CD8-positive, alpha-beta memory T cell (primary cell): ENCODE measurements around the gene CXCL5. TPM values are rescaled to one million over a fixed set of nuclear protein-coding genes. Genes with fewer than 3 reads are reported as not detected.

Experiments
- CTCF ChIA-PET: fragments of 350-600 bp; sonication (Branson Sonifier 250); formaldehyde crosslinking; loops from one replicate; lab custom pipeline; 2021; ENCODE audit warnings: antibody characterized with exemption; lab: Charles Lee
- POLR2A ChIA-PET: fragments of 350-600 bp; sonication (Branson Sonifier 250); formaldehyde crosslinking; loops from one replicate; lab custom pipeline; 2021; ENCODE audit warnings: antibody characterized with exemption; lab: Charles Lee
- DNase-seq, 5 donors: peaks; one replicate each; pipeline versions ENCODE4 v3.0.0 to v3.0.0-alpha.2; 2020 to 2022; ENCODE audit warnings: mixed read lengths in 1 of 5
- H3K27ac ChIP-seq: one replicate; pipeline ENCODE4 v1.7.0; 2013; ENCODE audit warnings: low read depth, mild to moderate bottlenecking, low read length, moderate library complexity
- H3K27me3 ChIP-seq: 2 replicates; pipeline ENCODE4 v1.7.0; 2013; ENCODE audit warnings: low read length, mild to moderate bottlenecking; ENCODE audit not compliant: insufficient read depth, poor library complexity, severe bottlenecking
- H3K36me3 ChIP-seq: 2 replicates; pipeline ENCODE4 v1.7.0; 2013; ENCODE audit warnings: mild to moderate bottlenecking, low read length, moderate library complexity; ENCODE audit not compliant: insufficient read depth
- H3K4me1 ChIP-seq: 2 replicates; pipeline ENCODE4 v1.7.0; 2013; ENCODE audit warnings: mild to moderate bottlenecking, low read length, moderate library complexity; ENCODE audit not compliant: insufficient read depth
- H3K4me3 ChIP-seq: 2 replicates; pipeline ENCODE4 v1.7.0; 2013; ENCODE audit warnings: mild to moderate bottlenecking, low read length
- H3K9me3 ChIP-seq: 2 replicates; pipeline ENCODE4 v1.7.0; 2013; ENCODE audit warnings: mild to moderate bottlenecking, low read length
- H3K27ac Mint-ChIP-seq, 8 donors: one replicate each; pipeline ENCODE4 v1.8.0; 2020 to 2021; ENCODE audit warnings: mixed read lengths in 8 of 8, mild to moderate bottlenecking in 6 of 8, inconsistent platforms in 3 of 8, moderate library complexity in 3 of 8
- H3K27me3 Mint-ChIP-seq, 2 donors: one replicate each; pipeline ENCODE4 v1.8.0; 2020 to 2021; ENCODE audit warnings: mixed read lengths in 2 of 2, mild to moderate bottlenecking in 1 of 2, moderate library complexity in 1 of 2
- H3K36me3 Mint-ChIP-seq, 3 donors: one replicate each; pipeline ENCODE4 v1.8.0; 2020 to 2021; ENCODE audit warnings: mixed read lengths in 3 of 3, inconsistent platforms in 1 of 3, mild to moderate bottlenecking in 1 of 3
- H3K4me1 Mint-ChIP-seq, 3 donors: one replicate each; pipeline ENCODE4 v1.8.0; 2020 to 2021; ENCODE audit warnings: mixed read lengths in 3 of 3, inconsistent platforms in 1 of 3, mild to moderate bottlenecking in 1 of 3
- H3K4me3 Mint-ChIP-seq, 7 donors: one replicate each; pipeline ENCODE4 v1.8.0; 2020 to 2021; ENCODE audit warnings: mixed read lengths in 7 of 7, mild to moderate bottlenecking in 6 of 7, moderate library complexity in 4 of 7, inconsistent platforms in 2 of 7
- H3K9me3 Mint-ChIP-seq, 5 donors: one replicate each; pipeline ENCODE4 v1.8.0; 2020 to 2022; ENCODE audit warnings: mixed read lengths in 5 of 5, mild to moderate bottlenecking in 3 of 5, moderate library complexity in 2 of 5, inconsistent platforms in 1 of 5
- polyA plus RNA-seq: library from polyadenylated mRNA; unstranded; fragments of 300-500 nt; fragmentation: Illumina TruSeq; gene quantifications from one replicate; pipeline ENCODE4 v1.2.3, GENCODE V29; 2021
- total RNA-seq, 2 experiments: library from RNA; stranded (reverse); gene quantifications; one replicate each; pipeline ENCODE4 v1.2.3, GENCODE V29; 2021

The CXCL5 gene
- total and polyA plus RNA-seq, 3 experiments from 2014 or later = not detected

DNA sequence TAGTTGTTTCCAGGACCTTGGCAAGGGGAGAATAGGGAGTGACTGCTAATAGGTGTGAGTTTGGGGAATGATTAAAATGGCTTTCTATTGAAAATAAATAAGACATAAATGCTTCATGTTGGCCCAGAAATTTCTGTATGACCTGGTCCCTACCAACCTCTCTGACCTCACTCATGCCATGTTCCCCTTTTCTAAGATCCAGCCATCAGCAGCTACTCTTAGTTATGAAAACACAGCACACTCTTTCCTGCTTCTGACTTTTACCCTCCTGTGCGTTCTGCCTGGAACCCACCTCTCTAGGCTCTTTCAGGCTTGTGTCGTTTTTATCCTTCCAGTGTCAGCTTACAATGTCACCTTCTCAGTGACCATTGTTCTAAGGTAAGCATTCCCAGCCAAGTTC is 14.8 kb upstream of the CXCL5 start:
- no peaks in the 10 kb centered on the region for H3K9me3 ChIP-seq
- DNase-seq = no peak
- ChIA-PET CTCF (no interaction called here), POLR2A (no interaction called here)
- peaks cover 0 to 23% (median 19%) of the 10 kb centered on the region in 3 donors for H3K4me1 Mint-ChIP-seq
- no peaks in the 10 kb centered on the region for H3K4me1 ChIP-seq
- H3K27me3 ChIP-seq = no peaks in the 10 kb centered on the region
- H3K27ac Mint-ChIP-seq = no peak overlapping the region
- no peaks in the 10 kb centered on the region for H3K36me3 Mint-ChIP-seq
- no peak overlapping the region for H3K4me3 Mint-ChIP-seq
- no peak overlapping the region for H3K4me3 ChIP-seq
- H3K27me3 Mint-ChIP-seq = peaks cover 0 to 3% of the 10 kb centered on the region in 2 donors
- H3K9me3 Mint-ChIP-seq = peaks cover 0 to 6% (median 2%) of the 10 kb centered on the region in 5 donors
- H3K27ac ChIP-seq = no peak overlapping the region
- no peaks in the 10 kb centered on the region for H3K36me3 ChIP-seq

DNA sequence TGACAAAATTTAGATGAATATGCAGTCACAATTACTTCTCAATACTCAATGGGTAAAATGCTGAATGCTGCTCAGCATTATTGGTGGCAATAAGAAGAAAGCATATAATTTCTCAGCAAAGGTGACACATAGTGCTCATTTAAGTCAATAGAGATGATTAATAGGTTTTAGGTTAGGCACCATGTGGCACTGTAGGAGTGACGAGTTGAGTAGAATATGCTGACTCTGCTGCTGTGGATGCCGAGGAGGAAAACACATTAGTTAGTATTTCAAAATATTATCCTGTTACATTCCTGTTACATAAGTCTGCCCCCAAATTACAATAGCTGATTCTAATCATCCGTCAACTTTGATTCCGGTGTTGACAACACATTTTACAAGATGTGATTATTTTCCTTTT is 13.7 kb upstream of the CXCL5 start:
- H3K27ac Mint-ChIP-seq = no peak overlapping the region

DNA sequence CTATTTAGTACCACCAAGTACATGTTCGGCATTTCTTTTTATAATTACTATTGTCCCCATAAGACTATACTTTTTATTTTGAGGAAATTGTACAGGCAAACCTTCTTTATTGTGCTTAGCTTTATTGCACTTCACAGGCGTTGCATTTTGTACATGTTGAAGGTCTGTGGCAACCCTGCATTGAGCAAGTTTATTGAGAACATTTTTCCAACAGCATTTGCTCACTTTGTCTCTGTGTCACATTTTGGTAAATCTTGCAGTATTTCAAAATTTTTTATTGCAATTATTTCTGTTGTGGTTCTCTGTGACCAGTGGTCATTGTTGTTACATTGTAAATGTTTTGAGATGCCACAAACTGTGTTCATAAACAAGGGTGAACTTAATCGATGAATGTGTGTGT is 10.8 kb upstream of the CXCL5 start:
- no peak for DNase-seq
- Histone ChIP-seq H3K27ac (no peak overlapping the region), H3K36me3 (no peaks in the 10 kb centered on the region), H3K4me3 (no peak overlapping the region), H3K27me3 (no peaks in the 10 kb centered on the region), H3K9me3 (no peaks in the 10 kb centered on the region), H3K4me1 (no peaks in the 10 kb centered on the region)
- ChIA-PET POLR2A (no interaction called here), CTCF (no interaction called here)
- H3K4me1 Mint-ChIP-seq = no peaks in the 10 kb centered on the region
- H3K4me3 Mint-ChIP-seq = no peak overlapping the region
- H3K36me3 Mint-ChIP-seq = no peaks in the 10 kb centered on the region
- H3K27ac Mint-ChIP-seq = no peak overlapping the region
- H3K9me3 Mint-ChIP-seq = peaks cover 0 to 6% (median 0%) of the 10 kb centered on the region in 5 donors
- H3K27me3 Mint-ChIP-seq = peaks cover 0 to 3% of the 10 kb centered on the region in 2 donors

More for the DNA sequence above, 13.7 kb upstream of the CXCL5 start:
- Mint-ChIP-seq H3K36me3 (no peaks in the 10 kb centered on the region), H3K27me3 (peaks cover under 1 to 3% of the 10 kb centered on the region in 2 donors), H3K4me3 (no peak overlapping the region), H3K9me3 (peaks cover 0 to 6% (median 0%) of the 10 kb centered on the region in 5 donors), H3K4me1 (peaks cover 0 to 14% (median 14%) of the 10 kb centered on the region in 3 donors)
- H3K4me3 ChIP-seq = no peak overlapping the region
- no peaks in the 10 kb centered on the region for H3K9me3 ChIP-seq
- no peaks in the 10 kb centered on the region for H3K36me3 ChIP-seq
- no peaks in the 10 kb centered on the region for H3K4me1 ChIP-seq
- no peaks in the 10 kb centered on the region for H3K27me3 ChIP-seq
- CTCF ChIA-PET = no interaction called here
- no peak overlapping the region for H3K27ac ChIP-seq
- no peak for DNase-seq
- POLR2A ChIA-PET = no interaction called here

DNA sequence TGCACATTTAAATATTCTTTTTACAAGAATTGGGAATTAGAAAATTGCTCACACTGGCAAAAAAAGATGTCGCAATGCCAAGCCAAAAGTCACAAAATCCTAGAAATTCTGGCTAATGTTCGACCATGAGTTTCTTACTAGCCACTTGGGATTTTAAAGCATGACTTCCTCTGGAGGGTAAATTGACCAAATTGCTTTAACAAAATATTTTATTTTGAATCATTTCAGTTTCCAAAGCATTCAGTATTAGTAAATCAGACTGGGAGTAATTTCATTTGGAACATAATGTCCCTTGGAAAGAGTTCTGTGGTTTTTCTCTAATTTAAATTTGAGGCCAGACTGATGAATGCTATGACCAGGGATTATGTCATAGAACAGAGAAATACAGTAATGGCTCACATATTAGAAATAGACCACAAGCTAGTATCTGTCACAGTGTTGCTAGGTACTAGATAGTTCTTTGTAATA is 7.6 kb upstream of the CXCL5 start:
- H3K4me1 Mint-ChIP-seq = no peaks in the 10 kb centered on the region
- H3K27ac Mint-ChIP-seq = no peak overlapping the region
- CTCF ChIA-PET = no interaction called here
- H3K9me3 Mint-ChIP-seq = peaks cover 0 to 6% (median 0%) of the 10 kb centered on the region in 5 donors
- no peaks in the 10 kb centered on the region for H3K4me1 ChIP-seq
- POLR2A ChIA-PET = no interaction called here
- no peaks in the 10 kb centered on the region for H3K27me3 ChIP-seq
- no peaks in the 10 kb centered on the region for H3K36me3 ChIP-seq
- no peak overlapping the region for H3K27ac ChIP-seq
- DNase-seq = no peak
- peaks cover 0 to 3% of the 10 kb centered on the region in 2 donors for H3K27me3 Mint-ChIP-seq
- H3K9me3 ChIP-seq = no peaks in the 10 kb centered on the region
- no peak overlapping the region for H3K4me3 Mint-ChIP-seq
- no peaks in the 10 kb centered on the region for H3K36me3 Mint-ChIP-seq
- H3K4me3 ChIP-seq = no peak overlapping the region

DNA sequence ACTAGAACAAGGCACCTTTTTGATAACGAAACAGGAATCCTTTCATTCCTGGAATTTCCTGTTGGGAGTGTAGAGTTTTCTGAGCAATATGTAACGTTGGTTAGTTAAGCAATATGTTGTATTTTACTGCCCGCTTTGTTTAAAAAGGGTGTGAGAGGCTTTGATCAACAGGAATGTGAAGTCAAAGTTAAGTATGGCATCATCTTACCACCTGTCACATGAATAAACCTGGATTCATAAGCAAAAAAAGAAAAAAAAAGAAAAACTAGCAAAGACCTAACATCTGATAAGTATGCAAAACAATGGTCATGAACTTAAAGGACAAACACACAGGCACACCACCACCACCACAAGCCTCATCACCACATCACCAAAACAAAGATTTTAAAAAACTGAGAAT is 7.1 kb upstream of the CXCL5 start:
- H3K27ac ChIP-seq = no peak overlapping the region
- no peak overlapping the region for H3K4me3 ChIP-seq
- no peaks in the 10 kb centered on the region for H3K4me1 ChIP-seq
- Mint-ChIP-seq H3K4me3 (no peak overlapping the region), H3K4me1 (no peaks in the 10 kb centered on the region), H3K9me3 (peaks cover 0 to 2% (median 0%) of the 10 kb centered on the region in 5 donors), H3K27me3 (peaks cover 0 to 3% of the 10 kb centered on the region in 2 donors), H3K27ac (no peak overlapping the region), H3K36me3 (no peaks in the 10 kb centered on the region)
- H3K36me3 ChIP-seq = no peaks in the 10 kb centered on the region
- ChIA-PET CTCF (no interaction called here), POLR2A (no interaction called here)
- no peaks in the 10 kb centered on the region for H3K27me3 ChIP-seq
- H3K9me3 ChIP-seq = no peaks in the 10 kb centered on the region
- DNase-seq = no peak

DNA sequence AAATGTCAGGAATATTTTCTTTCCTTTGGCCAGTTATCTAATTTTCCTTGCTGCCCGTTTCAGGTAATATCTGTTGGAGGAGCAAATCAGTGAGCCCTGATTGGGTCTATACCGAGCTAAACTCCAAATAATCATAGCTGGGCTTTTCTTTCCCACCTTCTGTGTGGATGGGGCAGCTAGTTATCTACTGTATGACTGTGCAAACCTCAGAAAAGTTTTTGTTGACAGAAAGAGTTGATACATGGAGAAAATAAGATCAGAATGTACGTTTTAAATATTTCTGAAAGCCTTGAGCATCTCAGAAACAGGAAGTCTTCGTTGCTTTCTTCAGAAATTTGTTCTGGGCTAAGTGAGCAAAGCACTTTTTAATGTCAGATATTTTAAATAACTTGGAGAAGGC is 6.2 kb upstream of the CXCL5 start:
- H3K36me3 ChIP-seq = no peaks in the 10 kb centered on the region
- no peak overlapping the region for H3K4me3 Mint-ChIP-seq
- no peaks in the 10 kb centered on the region for H3K9me3 ChIP-seq
- no peak for DNase-seq
- H3K27me3 Mint-ChIP-seq = peaks cover 0 to 3% of the 10 kb centered on the region in 2 donors
- no peaks in the 10 kb centered on the region for H3K4me1 Mint-ChIP-seq
- no peaks in the 10 kb centered on the region for H3K36me3 Mint-ChIP-seq
- H3K9me3 Mint-ChIP-seq = no peaks in the 10 kb centered on the region
- H3K4me3 ChIP-seq = no peak overlapping the region
- H3K27ac ChIP-seq = no peak overlapping the region
- ChIA-PET POLR2A (no interaction called here), CTCF (no interaction called here)
- H3K27me3 ChIP-seq = no peaks in the 10 kb centered on the region
- H3K4me1 ChIP-seq = no peaks in the 10 kb centered on the region
- no peak overlapping the region for H3K27ac Mint-ChIP-seq

DNA sequence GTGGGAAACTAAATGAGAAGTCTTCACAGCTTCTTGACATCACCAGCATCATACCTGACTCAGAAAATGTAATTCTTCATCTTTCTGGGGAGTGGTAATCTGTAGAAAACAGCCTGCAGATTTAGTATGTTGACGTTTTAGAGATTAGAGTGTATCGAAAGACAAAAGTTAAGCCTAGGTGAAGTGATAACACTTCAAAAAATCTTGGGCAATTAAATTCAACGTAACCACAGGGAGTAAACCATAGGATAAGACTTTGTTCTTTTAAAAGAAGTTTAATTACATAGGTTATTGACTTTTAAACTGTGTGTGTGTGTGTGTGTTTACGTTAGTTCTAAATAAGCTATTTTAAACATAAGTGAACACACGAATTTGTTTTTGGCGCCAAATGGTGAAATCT is 1.8 kb upstream of the CXCL5 start:
- Histone ChIP-seq H3K36me3 (no peaks in the 10 kb centered on the region), H3K27me3 (no peaks in the 10 kb centered on the region), H3K27ac (no peak overlapping the region), H3K4me1 (no peaks in the 10 kb centered on the region), H3K4me3 (no peak overlapping the region), H3K9me3 (no peaks in the 10 kb centered on the region)
- Mint-ChIP-seq H3K27ac (no peak overlapping the region), H3K9me3 (peaks cover 0 to 2% (median 0%) of the 10 kb centered on the region in 5 donors), H3K27me3 (peaks cover 0 to 4% of the 10 kb centered on the region in 2 donors), H3K36me3 (no peaks in the 10 kb centered on the region), H3K4me1 (no peaks in the 10 kb centered on the region), H3K4me3 (no peak overlapping the region)
- ChIA-PET POLR2A (no interaction called here), CTCF (no interaction called here)
- DNase-seq = no peak

DNA sequence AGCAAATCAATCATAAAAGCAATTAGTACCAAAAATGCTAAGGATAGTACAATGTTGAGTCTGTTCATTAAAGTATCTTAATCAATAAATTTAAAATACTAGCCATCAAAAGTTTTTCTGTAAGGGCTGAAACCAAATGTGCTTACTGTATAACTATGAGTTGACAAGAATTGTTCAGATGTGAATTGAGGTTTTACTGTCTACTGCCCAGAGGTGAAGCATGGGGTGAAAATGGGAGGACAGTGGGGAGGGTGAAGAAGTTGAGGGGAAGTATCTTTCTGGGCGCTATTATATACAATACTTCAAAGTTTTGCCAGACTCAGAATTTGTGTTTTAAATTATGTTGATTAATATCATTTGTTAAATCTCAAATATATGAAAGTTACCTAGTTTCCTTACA is 6.4 kb downstream of the CXCL5 start:
- POLR2A ChIA-PET = no interaction called here

DNA sequence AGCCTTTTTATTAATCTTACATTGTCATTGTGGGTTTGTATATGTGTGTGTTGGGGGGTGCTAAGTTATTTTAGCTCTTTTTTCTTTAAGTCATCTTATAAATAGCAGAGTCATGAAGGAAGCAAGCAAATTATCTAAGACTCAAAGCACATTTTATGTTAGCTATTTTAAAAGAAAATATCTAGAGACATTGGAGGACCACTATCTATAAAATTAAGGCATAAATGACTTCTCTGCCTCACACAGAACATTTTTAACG is 6.8 kb downstream of the CXCL5 start:
- no peaks in the 10 kb centered on the region for H3K36me3 ChIP-seq
- POLR2A ChIA-PET = no interaction called here
- no peaks in the 10 kb centered on the region for H3K27me3 ChIP-seq
- no peak overlapping the region for H3K27ac ChIP-seq
- H3K4me3 ChIP-seq = no peak overlapping the region
- Mint-ChIP-seq H3K36me3 (no peaks in the 10 kb centered on the region), H3K9me3 (peaks cover 0 to 3% (median 0%) of the 10 kb centered on the region in 5 donors), H3K27ac (no peak overlapping the region), H3K4me3 (no peak overlapping the region), H3K27me3 (no peaks in the 10 kb centered on the region), H3K4me1 (no peaks in the 10 kb centered on the region)
- no peaks in the 10 kb centered on the region for H3K9me3 ChIP-seq
- no peaks in the 10 kb centered on the region for H3K4me1 ChIP-seq
- DNase-seq = no peak
- CTCF ChIA-PET = no interaction called here

More for the DNA sequence above, 6.4 kb downstream of the CXCL5 start:
- no peak overlapping the region for H3K27ac ChIP-seq
- Mint-ChIP-seq H3K27ac (no peak overlapping the region), H3K4me1 (no peaks in the 10 kb centered on the region), H3K4me3 (no peak overlapping the region), H3K36me3 (no peaks in the 10 kb centered on the region), H3K27me3 (no peaks in the 10 kb centered on the region), H3K9me3 (peaks cover 0 to 3% (median 0%) of the 10 kb centered on the region in 5 donors)
- no peak for DNase-seq
- H3K27me3 ChIP-seq = no peaks in the 10 kb centered on the region
- no peak overlapping the region for H3K4me3 ChIP-seq
- no peaks in the 10 kb centered on the region for H3K9me3 ChIP-seq
- H3K4me1 ChIP-seq = no peaks in the 10 kb centered on the region
- no peaks in the 10 kb centered on the region for H3K36me3 ChIP-seq
- CTCF ChIA-PET = no interaction called here
